ENCODE results near the gene TBX3.
A peak's percentile ranks its signal among the peaks of the same experiment; 100 is the strongest.

GRCh38 chr12:114697741-114698565 is 14.0 kb upstream of the TBX3 start:
- TF ChIP-seq POLR2AphosphoS5 (IDR thresholded peaks at IDR 0.05), result no peak
- no peak for TF ChIP-seq SMC3 (conservative IDR thresholded peaks at IDR 0.05; ENCODE audit: poor library complexity)
- no peak for TF ChIP-seq CTCF (IDR thresholded peaks at IDR 0.05; ENCODE audit: poor library complexity, severe bottlenecking)
- peak; percentile 78 for TF ChIP-seq EZH2 (IDR thresholded peaks at IDR 0.05; ENCODE audit: borderline replicate concordance, insufficient read depth, low read length, poor library complexity, severe bottlenecking)
- no peak for TF ChIP-seq EP300 (conservative IDR thresholded peaks at IDR 0.05; ENCODE audit: poor library complexity, severe bottlenecking)
